CD14-positive monocyte (primary cell): ENCODE data around the gene UBE2E1. TPM values are rescaled to one million over a fixed set of nuclear protein-coding genes. Genes with fewer than 3 reads are reported as not detected.

Experiments
- DNase-seq, 3 donors: peaks; one replicate each; pipeline ENCODE4 v3.0.0-alpha.2; 2011 to 2022
- H2AFZ ChIP-seq: 2 replicates; pipeline ENCODE4 v1.6.0; 2012; ENCODE audit warnings: mild to moderate bottlenecking, low read depth, low read length, inconsistent platforms; ENCODE audit not compliant: insufficient read depth, poor library complexity, severe bottlenecking
- H3K27ac ChIP-seq, 2 donors: 1 replicate in 1 of 2; 2 replicates in 1 of 2; pipeline ENCODE4 v1.5.1; 2012 to 2013; ENCODE audit warnings: low read length in 2 of 2, control low read depth in 1 of 2, inconsistent platforms in 1 of 2, low read depth in 1 of 2, mild to moderate bottlenecking in 1 of 2
- H3K27me3 ChIP-seq, 2 donors: one replicate each; pipeline versions ENCODE4 v1.6.0 to v1.6.1; 2011 to 2013; ENCODE audit warnings: low read length in 2 of 2; ENCODE audit not compliant: control insufficient read depth in 2 of 2, insufficient read depth in 2 of 2
- H3K36me3 ChIP-seq, 2 donors: replicated peaks in 1 of 2; 1 replicate in 1 of 2; 2 replicates in 1 of 2; pipeline versions ENCODE4 v1.5.1 to v1.6.1; 2012 to 2013; ENCODE audit warnings: low read length in 2 of 2, control low read depth in 1 of 2, inconsistent platforms in 1 of 2, mild to moderate bottlenecking in 1 of 2; ENCODE audit not compliant: insufficient read depth in 2 of 2, control insufficient read depth in 1 of 2
- H3K4me1 ChIP-seq, 2 donors: 1 replicate in 1 of 2; 2 replicates in 1 of 2; pipeline versions ENCODE4 v1.5.1 to v1.6.1; 2012 to 2013; ENCODE audit warnings: low read length in 2 of 2, control low read depth in 1 of 2, inconsistent platforms in 1 of 2, mild to moderate bottlenecking in 1 of 2, moderate library complexity in 1 of 2; ENCODE audit not compliant: insufficient read depth in 2 of 2, control insufficient read depth in 1 of 2
- H3K4me2 ChIP-seq: replicated peaks from 2 replicates; pipeline ENCODE3; 2012; ENCODE audit warnings: low read length, moderate library complexity, mild to moderate bottlenecking; ENCODE audit not compliant: poor library complexity, severe bottlenecking; ENCODE audit errors: extremely low read depth
- H3K4me3 ChIP-seq, 3 experiments: fragments of 200-600 bp in 1 of 3; sonication (generic) in 1 of 3; replicated peaks in 1 of 3; 1 replicate in 2 of 3; 2 replicates in 1 of 3; pipeline ENCODE4 v1.5.1; 2011 to 2013; ENCODE audit warnings: low read length in 3 of 3, mild to moderate bottlenecking in 3 of 3, control low read depth in 2 of 3, low read depth in 2 of 3, inconsistent platforms in 1 of 3, moderate library complexity in 1 of 3
- H3K79me2 ChIP-seq: 2 replicates; pipeline ENCODE4 v1.6.0; 2012; ENCODE audit warnings: mild to moderate bottlenecking, control low read depth, inconsistent platforms, low read length, moderate library complexity; ENCODE audit not compliant: insufficient read depth
- H3K9ac ChIP-seq: 2 replicates; pipeline ENCODE4 v1.6.0; 2017; ENCODE audit warnings: low read length, mild to moderate bottlenecking; ENCODE audit not compliant: insufficient read depth, poor library complexity, severe bottlenecking
- H3K9me3 ChIP-seq, 2 donors: replicated peaks in 1 of 2; 1 replicate in 1 of 2; 2 replicates in 1 of 2; pipeline versions ENCODE4 v1.5.1 to v1.6.1; 2012 to 2013; ENCODE audit warnings: low read length in 2 of 2, control low read depth in 1 of 2; ENCODE audit not compliant: control insufficient read depth in 1 of 2, insufficient read depth in 1 of 2
- H4K20me1 ChIP-seq: 2 replicates; pipeline ENCODE4 v1.6.0; 2012; ENCODE audit warnings: mild to moderate bottlenecking, low read length, control low read depth, moderate library complexity; ENCODE audit not compliant: insufficient read depth
- H3K27ac Mint-ChIP-seq, 7 donors: one replicate each; pipeline ENCODE4 v1.8.0; 2020; ENCODE audit warnings: mild to moderate bottlenecking in 7 of 7, mixed read lengths in 7 of 7, moderate library complexity in 6 of 7, inconsistent platforms in 2 of 7
- H3K27me3 Mint-ChIP-seq, 3 donors: one replicate each; pipeline ENCODE4 v1.8.0; 2021 to 2022; ENCODE audit warnings: low read depth in 3 of 3, mild to moderate bottlenecking in 3 of 3, mixed read lengths in 3 of 3, moderate library complexity in 3 of 3, inconsistent platforms in 1 of 3
- H3K36me3 Mint-ChIP-seq, 2 donors: one replicate each; pipeline ENCODE4 v1.8.0; 2020; ENCODE audit warnings: mixed read lengths in 2 of 2, inconsistent platforms in 1 of 2, mild to moderate bottlenecking in 1 of 2
- H3K4me1 Mint-ChIP-seq: one replicate; pipeline ENCODE4 v1.8.0; 2020; ENCODE audit warnings: mild to moderate bottlenecking, mixed read lengths
- H3K4me3 Mint-ChIP-seq, 2 donors: one replicate each; pipeline ENCODE4 v1.8.0; 2020; ENCODE audit warnings: mild to moderate bottlenecking in 2 of 2, mixed read lengths in 2 of 2, moderate library complexity in 1 of 2
- H3K9me3 Mint-ChIP-seq, 7 donors: one replicate each; pipeline ENCODE4 v1.8.0; 2020 to 2022; ENCODE audit warnings: mixed read lengths in 7 of 7, mild to moderate bottlenecking in 6 of 7, moderate library complexity in 6 of 7, inconsistent platforms in 2 of 7
- WGBS: methylation state at CpG from one replicate; pipeline ENCODE4 v1.1.5; 2013; ENCODE audit warnings: missing lambda C conversion rate; ENCODE audit not compliant: insufficient coverage; 5-methylcytosine and 5-hydroxymethylcytosine counted together
- intact Hi-C, 2 donors: fragments of 100-400 bp; cut with micrococcal nuclease; formaldehyde crosslinking; loops; one replicate each; pipeline versions ENCODE4 v1.15.0 to v1.15.1; 2023
- polyA plus RNA-seq, 3 donors: library from polyadenylated mRNA; depleted of rRNA in 1 of 3; unstranded in 2 of 3; stranded (reverse) in 1 of 3; fragments of 300-500 nt in 2 of 3; fragments of >200 nt in 1 of 3; fragmentation: Illumina TruSeq in 2 of 3; gene quantifications; 1 replicate in 2 of 3; 2 replicates in 1 of 3; pipeline ENCODE4 v1.2.3, GENCODE V29; 2012 to 2021
- TF ChIP-seq, protein P1 (sequence below): fragments of 200-600 bp; IDR thresholded peaks from one replicate; pipeline ENCODE4 v1.8.0; 2022; ENCODE audit warnings: antibody characterized with exemption, mild to moderate bottlenecking

UBE2E1 gene
- polyA plus RNA-seq, 3 donors = 31.3 to 60.2 (median 34.6) TPM

DNA sequence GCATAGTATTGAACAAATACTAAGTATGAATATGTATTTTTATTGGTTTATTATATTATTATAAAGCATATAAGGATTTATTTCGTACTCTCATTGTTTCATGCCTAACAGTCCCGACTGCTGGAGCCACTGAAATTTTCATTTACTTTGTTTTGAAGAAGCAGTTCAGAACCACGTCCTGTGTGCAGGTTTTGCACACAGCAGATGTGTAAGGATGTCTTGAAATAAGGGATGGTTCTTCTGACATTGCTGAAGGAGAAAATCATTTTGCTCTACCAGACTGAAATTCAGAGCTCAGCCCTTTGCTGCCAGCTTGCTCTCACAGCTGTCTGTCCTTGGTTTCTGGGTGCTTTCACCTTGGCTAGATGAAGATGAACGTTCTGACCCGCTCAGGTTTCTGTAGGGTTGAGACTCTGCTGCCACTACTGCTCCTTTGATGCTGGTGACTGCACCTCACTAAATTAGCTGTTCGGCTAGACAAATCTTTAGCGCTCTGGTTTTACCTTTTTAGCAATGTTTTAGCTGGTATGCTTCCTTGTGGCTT is 54.2 kb downstream of the UBE2E1 start:
- H3K36me3 ChIP-seq = peaks cover 0 to 4% of the 10 kb centered on the region in 2 donors
- WGBS = 98% methylated on average over 4 of the region's 7 CpGs
- peaks cover 29 to 39% of the 10 kb centered on the region in 2 donors for H3K4me1 ChIP-seq
- peaks cover 63% of the 10 kb centered on the region for H3K79me2 ChIP-seq
- Mint-ChIP-seq H3K36me3 (peaks cover 27 to 28% of the 10 kb centered on the region in 2 donors), H3K4me3 (no peak overlapping the region), H3K9me3 (peaks cover 0 to 5% (median 2%) of the 10 kb centered on the region in 7 donors), H3K27ac (peak overlapping the region in 1 of 7 donors; percentile 10), H3K4me1 (peaks cover 45% of the 10 kb centered on the region), H3K27me3 (no peaks in the 10 kb centered on the region)
- peaks cover 100% of the 10 kb centered on the region for H4K20me1 ChIP-seq
- no peaks in the 10 kb centered on the region for H3K9me3 ChIP-seq
- DNase-seq = no peak
- TF ChIP-seq, protein P1, sequence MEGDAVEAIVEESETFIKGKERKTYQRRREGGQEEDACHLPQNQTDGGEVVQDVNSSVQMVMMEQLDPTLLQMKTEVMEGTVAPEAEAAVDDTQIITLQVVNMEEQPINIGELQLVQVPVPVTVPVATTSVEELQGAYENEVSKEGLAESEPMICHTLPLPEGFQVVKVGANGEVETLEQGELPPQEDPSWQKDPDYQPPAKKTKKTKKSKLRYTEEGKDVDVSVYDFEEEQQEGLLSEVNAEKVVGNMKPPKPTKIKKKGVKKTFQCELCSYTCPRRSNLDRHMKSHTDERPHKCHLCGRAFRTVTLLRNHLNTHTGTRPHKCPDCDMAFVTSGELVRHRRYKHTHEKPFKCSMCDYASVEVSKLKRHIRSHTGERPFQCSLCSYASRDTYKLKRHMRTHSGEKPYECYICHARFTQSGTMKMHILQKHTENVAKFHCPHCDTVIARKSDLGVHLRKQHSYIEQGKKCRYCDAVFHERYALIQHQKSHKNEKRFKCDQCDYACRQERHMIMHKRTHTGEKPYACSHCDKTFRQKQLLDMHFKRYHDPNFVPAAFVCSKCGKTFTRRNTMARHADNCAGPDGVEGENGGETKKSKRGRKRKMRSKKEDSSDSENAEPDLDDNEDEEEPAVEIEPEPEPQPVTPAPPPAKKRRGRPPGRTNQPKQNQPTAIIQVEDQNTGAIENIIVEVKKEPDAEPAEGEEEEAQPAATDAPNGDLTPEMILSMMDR = no peak
- intact Hi-C loops = no loop called here
- no peak overlapping the region for H3K4me3 ChIP-seq
- H3K27ac ChIP-seq = no peak overlapping the region
- no peak overlapping the region for H3K4me2 ChIP-seq
- no peak overlapping the region for H3K9ac ChIP-seq
- H3K27me3 ChIP-seq = no peaks in the 10 kb centered on the region
- H2AFZ ChIP-seq = no peak overlapping the region

DNA sequence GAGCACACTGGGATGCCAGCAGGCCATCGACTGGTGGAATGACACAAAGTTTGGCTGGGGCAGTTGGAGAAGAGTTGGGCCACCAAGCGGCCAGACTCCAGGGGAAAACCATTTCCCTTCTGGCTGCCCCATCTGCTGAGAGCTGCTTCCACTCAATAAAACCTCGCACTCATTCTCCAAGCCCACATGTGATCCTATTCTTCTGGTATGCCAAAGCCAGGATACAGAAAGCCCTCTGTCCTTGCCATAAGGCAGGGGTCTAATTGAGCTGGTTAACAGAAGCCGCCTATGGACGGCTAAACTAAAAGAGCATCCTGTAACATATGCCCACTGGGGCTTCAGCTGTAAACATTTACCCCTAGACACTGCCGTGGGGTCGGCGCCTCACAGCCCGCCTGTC is 55.9 kb downstream of the UBE2E1 start:
- no peaks in the 10 kb centered on the region for H3K27me3 Mint-ChIP-seq
- DNase-seq = no peak
- H3K9me3 ChIP-seq = no peaks in the 10 kb centered on the region
- peaks cover 42% of the 10 kb centered on the region for H3K4me1 Mint-ChIP-seq
- TF ChIP-seq, protein P1 = no peak
- no peak overlapping the region for H3K4me3 Mint-ChIP-seq
- peaks cover 19 to 29% of the 10 kb centered on the region in 2 donors for H3K4me1 ChIP-seq
- H3K9me3 Mint-ChIP-seq = peaks cover 0 to 5% (median 2%) of the 10 kb centered on the region in 7 donors
- H3K27ac ChIP-seq = no peak overlapping the region
- peak overlapping the region in 1 of 7 donors; percentile 80 for H3K27ac Mint-ChIP-seq
- H4K20me1 ChIP-seq = peaks cover 100% of the 10 kb centered on the region
- peaks cover 0 to 14% of the 10 kb centered on the region in 2 donors for H3K36me3 ChIP-seq
- intact Hi-C loops = no loop called here
- H2AFZ ChIP-seq = no peak overlapping the region
- H3K36me3 Mint-ChIP-seq = peaks cover 28 to 32% of the 10 kb centered on the region in 2 donors
- no peak overlapping the region for H3K9ac ChIP-seq
- WGBS = 98% methylated on average over 6 of the region's 9 CpGs
- no peaks in the 10 kb centered on the region for H3K27me3 ChIP-seq
- no peak overlapping the region for H3K4me2 ChIP-seq
- no peak overlapping the region for H3K4me3 ChIP-seq
- H3K79me2 ChIP-seq = peaks cover 73% of the 10 kb centered on the region
